Activated T-cell treated with anti-CD3 and anti-CD28 coated beads, Interleukin-2, amount 50 U/mL, for 1 hour (primary cell): ENCODE data around the gene CYB5R3.
"Not testable (repeated sequence)": the region's sequence is repeated elsewhere in the genome, so short reads cannot be mapped to it uniquely, and the experiment has no call there.

ENCODE experiments used
- DNase-seq: peaks from one replicate; pipeline ENCODE4 v3.0.0-alpha.2; 2020

The CYB5R3 gene

DNA sequence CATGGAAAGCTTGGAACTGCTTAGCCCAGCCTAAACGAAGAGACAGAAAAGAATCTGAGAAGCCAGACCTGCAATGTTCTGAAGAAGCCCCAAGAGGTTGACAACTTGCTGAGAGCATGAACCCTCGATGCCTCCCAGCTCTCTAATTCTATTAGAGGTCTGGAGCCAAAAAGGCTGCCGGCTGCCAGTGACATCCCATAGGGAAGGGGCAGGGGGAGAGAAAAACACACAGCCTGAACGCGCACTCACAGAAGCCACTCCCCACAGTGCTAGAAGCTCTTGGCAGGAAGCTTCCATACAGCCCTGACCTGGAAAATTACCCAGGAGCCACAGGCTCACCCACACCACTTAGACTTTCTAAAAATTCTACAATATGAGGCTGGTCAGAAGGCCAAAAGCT lies 52.9 kb downstream of the CYB5R3 start:
- DNase-seq: no peak

DNA sequence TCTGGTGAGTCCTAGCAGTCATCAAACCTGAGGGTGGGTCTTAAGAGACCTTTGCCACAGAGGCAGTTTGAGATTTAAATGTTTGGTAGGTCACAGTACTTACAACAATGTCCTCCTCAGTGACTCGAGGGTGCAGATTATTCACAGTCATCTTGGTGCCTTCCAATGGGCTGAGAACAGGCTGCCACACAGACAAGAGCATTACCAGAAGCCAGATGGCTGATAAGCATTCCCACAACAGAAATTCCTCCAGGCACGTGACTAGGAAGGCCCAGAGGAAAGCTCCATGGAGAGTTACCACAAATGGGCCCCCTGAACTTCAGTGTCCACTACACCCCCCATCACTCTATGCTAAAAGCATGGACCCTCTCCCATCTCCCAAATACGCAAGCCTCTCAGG lies 53.8 kb downstream of the CYB5R3 start:
- DNase-seq: no peak

GRCh38 chr22:42591987-42592386 lies 57.2 kb downstream of the CYB5R3 start:
- DNase-seq: no peak

DNA sequence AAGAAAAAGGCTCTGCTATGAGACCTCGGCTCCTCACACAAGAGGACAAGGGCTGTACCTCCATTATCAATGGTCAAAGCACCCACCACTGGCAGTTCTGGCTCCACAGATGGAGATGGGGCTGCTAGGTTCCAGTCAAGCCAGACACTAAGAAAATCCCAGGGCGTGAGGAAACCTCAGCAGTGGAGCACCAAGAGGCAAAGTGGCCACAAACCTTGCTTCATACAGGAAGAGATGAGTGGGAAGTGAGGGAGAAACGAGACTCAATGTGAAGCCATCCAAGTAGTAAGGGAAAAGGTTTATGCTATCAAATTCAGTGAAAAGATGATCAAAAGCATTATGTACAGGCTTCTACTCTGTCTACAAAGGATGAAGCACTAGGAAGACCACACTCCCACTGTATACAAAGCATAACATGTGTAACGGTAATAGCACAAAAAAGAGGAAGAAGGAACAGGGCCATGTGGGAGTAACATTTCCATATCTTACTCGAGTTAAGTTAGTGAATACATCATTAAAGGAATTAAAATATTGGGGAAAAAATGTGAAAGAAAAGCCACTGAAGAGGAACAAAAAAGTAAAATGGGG lies 61.5 kb downstream of the CYB5R3 start:
- no peak for DNase-seq

DNA sequence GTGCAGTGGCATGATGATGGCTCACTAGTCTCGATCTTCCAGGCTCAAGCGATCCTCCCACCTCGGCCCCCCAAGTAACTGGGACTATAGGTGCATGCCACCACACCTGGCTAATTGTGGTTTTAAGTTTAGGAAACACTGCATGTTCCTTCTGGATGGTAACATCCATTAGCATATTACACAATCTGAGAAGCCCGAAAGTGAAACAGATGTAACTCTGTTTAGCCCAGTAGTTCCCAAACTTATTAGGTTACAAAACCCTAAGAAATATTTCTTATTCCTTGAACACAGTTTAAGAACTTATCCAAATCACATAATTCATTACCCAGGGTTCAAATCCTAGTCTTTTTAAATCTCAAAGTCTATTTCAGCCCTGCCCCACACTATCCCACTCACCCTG lies 62.8 kb downstream of the CYB5R3 start:
- DNase-seq: no peak

DNA sequence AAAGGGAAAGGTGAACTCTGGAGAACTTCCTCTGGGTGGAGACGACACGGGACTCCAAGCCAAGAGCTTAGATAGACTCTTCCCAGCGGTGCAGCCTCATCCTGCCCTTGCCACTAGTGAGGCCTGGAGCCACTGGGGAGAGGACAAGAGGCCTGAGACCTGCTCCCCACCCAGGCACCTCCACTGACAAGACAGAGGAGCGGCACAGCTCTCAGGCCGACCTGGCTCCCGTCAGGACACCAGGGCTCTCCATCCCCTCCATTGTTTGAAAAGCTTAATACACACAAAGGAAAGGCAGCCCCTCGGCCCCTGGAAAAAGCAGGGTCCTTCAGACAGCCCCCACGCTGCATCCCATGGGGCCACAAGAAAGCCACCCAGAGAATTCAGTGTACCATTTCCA lies 64.1 kb downstream of the CYB5R3 start:
- no peak for DNase-seq

DNA sequence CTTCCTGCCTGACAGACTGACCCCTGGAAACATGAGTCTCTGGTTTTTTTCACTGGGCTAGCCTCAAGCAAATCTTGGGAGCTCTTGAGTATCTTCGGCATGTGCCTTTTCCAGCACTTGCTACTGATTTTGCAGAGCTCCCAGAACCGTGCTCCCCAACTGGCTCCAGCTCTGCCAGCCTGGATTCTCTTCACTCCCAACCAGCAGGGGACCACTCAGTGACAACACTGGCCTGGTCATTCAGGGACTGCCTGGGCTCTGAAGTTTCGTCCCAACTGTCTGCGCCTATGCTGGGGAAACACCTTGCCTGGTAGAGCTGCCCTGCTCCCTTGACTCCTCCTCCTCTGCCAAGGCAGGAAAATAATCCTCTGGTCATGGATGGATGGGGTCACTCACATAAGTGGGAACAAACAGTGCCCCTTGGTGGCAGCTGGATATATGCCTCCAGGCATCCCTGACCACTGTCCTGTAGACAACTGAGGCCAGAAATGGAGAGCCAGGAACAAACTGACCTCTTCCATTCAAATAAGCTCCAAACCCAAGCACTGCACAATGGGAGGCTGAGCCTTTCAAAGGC lies 64.7 kb downstream of the CYB5R3 start:
- no peak for DNase-seq

DNA sequence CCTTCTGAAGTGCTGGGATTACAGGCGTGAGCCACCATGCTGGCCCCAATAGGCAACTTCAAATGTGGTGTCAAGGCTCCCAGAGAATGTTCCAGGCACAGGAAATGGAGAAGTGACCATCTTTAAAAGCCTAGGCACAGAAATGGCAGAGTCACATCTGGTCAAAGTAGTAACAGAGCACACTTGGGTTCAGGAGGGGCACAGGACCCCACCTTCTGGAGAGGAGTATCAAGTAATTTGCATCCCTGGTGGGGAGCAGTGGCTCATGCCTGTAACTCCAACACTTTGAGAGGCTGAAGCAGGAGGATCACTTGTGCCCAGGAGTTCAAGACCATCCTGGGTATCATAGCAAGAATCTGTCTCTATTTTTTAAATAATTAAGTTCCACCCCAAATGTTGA lies 66.2 kb downstream of the CYB5R3 start:
- DNase-seq: no peak

- DNase-seq: peak; percentile 84
Observed at GRCh38 chr22:42581762-42582716, 67.2 kb downstream of the CYB5R3 start.

- not testable (repeated sequence) for DNase-seq
Observed at GRCh38 chr22:42581194-42581761, 67.9 kb downstream of the CYB5R3 start.

- DNase-seq: not testable (repeated sequence)
Observed at GRCh38 chr22:42580040-42580439, 69.2 kb downstream of the CYB5R3 start.

GRCh38 chr22:42577623-42578240 lies 71.5 kb downstream of the CYB5R3 start:
- no peak for DNase-seq

GRCh38 chr22:42577141-42577540 lies 72.1 kb downstream of the CYB5R3 start:
- DNase-seq: not testable (repeated sequence)

DNA sequence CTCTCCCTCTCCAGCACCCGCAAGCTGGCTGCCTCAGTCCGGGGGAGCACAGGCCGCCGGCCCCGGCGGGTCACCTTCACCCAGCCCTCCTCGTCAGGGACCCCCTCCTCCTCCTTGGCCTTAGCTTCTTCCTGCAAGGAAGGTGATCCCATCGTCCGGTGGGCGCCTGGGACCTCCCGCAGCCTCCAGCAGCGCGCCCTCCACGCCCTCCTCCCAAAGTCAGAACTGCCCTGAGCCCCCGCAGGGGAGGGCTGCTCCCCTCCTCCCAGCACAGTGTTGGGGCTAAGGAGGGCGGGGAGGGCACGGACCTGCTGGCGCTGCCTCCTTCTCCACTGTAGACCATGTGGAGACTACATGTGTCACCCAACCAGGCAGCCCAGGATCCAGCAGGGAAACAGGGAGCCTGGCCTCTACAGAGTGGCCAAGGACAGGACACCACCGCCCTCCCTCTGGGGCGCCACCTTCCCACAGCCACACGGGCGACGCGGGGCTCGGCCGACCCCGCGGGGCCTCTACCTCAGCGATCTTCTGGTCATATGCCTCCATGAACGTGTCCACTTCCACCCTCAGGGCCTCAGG lies 73.1 kb downstream of the CYB5R3 start:
- not testable (repeated sequence) for DNase-seq

DNA sequence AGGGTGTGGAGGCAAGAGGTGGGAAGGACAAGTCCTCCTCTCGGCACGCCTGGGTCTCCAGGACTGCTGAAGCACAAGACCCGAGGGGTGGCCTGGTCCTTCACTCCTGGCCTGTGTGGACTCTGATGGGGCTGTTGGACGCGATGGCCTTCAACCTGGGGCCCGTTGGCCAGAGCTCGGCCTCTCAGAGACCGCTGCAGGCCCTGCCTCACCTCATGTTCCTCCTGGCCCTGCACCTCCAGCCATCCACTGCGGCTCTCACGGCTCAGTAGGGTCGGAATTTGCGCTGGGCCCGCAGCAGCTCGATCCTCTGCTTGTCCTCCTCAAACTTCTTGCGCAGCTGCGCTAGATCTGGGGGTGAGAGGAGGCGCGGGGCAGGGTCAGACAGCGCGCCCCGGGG lies 74.7 kb downstream of the CYB5R3 start:
- DNase-seq: not testable (repeated sequence)

DNA sequence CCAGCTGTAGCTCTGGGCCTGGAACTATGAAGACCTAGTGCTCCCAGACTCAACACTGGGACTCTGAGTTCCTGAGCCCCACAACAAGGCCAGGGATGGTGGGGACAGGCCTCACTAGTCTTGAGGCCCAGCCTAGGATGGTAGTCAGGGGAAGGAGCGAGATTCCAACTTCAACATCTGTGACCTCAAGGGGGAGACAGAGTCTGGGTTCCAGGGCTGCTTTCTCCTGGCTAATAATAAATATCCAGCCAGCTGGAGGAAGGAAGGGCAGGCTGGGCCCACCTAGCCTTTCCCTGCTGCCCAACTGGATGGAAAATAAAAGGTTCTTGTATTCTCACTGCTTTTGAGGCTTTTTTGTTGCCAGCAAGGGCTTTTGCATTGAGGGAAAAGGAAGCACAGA lies 75.1 kb downstream of the CYB5R3 start:
- DNase-seq: not testable (repeated sequence)

DNA sequence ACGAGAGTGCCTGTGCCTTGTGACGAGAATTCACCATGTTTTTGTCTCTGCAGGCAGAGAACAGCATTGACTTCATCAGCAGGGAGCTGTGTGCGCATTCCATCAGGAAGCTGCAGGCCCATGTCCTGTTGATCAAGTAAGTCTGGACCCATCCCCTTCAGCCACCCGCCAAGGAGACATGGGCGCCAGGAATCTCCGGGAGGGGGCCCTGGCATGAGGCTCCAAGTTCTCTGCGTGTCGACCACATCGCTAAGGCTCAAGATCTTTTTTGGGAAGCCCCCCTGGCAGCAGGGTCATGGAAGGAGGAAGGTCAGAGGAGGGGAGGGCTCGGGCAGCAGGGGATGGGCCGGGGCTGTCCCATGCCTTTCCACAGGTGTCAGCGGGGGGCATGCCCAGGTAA lies 78.1 kb downstream of the CYB5R3 start:
- DNase-seq: not testable (repeated sequence)

DNA sequence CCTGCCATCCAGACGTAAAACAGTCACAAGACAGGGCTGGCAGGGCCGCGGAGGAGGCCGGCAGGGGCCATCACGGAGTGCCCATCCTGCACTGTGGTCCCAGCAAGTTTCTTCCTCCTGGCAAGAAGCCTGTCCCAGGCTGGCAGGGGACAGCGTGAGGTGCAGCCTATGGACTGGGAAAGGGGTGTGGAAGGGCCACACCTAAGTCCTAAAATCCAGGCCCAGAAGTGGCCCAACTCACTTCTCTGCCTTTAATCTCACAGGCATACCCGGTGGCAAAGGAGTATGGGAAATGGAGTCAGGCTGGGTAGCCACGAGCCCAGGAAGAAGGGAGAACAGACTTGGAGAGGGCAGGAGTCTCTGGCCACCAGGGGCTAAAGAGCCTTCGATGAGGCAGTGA lies 78.6 kb downstream of the CYB5R3 start:
- not testable (repeated sequence) for DNase-seq

DNA sequence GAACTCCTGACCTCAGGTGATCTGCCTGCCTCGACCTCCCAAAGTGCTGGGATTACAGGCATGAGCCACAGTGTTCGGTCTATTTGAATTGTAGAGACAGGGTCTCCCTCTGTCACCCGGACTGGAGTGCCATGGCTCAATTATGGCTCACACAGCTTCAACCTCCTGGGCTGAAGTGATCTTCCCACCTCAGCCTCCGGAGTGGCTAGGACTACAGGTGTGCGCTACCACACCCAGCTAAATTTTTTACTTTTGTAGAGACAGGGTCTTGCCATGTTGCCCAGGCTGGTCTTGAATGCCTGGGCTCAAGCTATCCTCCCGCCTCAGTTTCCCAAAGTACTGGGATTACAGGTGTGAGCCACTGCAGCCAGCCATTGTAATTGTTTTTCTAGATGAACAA lies 81.2 kb downstream of the CYB5R3 start:
- DNase-seq: not testable (repeated sequence)
